ENCODE data around the gene PCYOX1L. TPM values are rescaled to one million over a fixed set of nuclear protein-coding genes. Genes with fewer than 3 reads are reported as not detected.

Gene PCYOX1L
- total and polyA plus RNA-seq, 2 of the 8 experiments (the other 6 are each of a cell fraction or from before 2014, with no cell fraction given) = 6.8 to 17.2 TPM

DNA sequence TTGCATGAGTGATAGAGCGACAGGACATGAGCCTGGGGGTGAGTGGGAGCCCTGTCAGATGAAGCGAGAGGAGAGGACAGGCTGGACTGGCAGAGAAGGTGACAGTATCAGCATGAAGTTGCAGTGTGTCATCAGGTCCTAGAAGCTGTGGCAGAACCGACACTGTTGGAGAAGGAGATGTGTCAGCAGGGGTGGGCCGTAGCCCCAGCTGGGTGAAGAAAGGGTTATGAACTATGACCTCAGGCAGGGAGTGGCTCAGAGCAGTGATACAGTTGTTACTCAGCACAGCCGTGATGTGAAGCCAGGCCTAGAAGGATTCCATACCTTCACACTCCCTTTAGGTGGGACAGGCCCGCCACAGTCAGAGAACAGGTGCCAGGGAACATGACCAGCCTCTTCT, 7.6 kb downstream of the PCYOX1L start:
- Histone ChIP-seq H2BK12ac (ENCODE audit: low read depth, low read length) (no peak overlapping the region), H3K14ac (ENCODE audit: insufficient read length) (no peak overlapping the region), H3K56ac (replicated peaks; ENCODE audit: insufficient read length, low read depth, low read length) (no peak overlapping the region), H3K9ac (replicated peaks in 1 of 4; ENCODE audit: extremely low read depth in 1 of 4, low read depth in 3 of 4, low read length in 3 of 4) (no peak overlapping the region), H2BK15ac (ENCODE audit: low read length) (no peak overlapping the region), H3K9me3 (ENCODE audit: insufficient read depth in 2 of 2, low read depth in 1 of 2, low read length in 1 of 2) (no peaks in the 10 kb centered on the region), H3K23ac (ENCODE audit: insufficient read length) (no peak overlapping the region), H4K5ac (ENCODE audit: insufficient read length, low read depth, low read length) (no peak overlapping the region), H3K4me1 (replicated peaks in 1 of 4; ENCODE audit: control insufficient read depth in 3 of 4, insufficient read depth in 4 of 4, low read length in 3 of 4) (peaks cover 0 to 3% (median 1%) of the 10 kb centered on the region in 4 experiments; a peak in 3 of 7 replicates), H3K27me3 (replicated peaks in 1 of 4; ENCODE audit: control insufficient read depth in 3 of 4, extremely low read depth in 1 of 4, insufficient read depth in 3 of 4, low read length in 3 of 4) (no peaks in the 10 kb centered on the region), H2AK5ac (ENCODE audit: low read depth, low read length) (no peak overlapping the region), H3K79me1 (ENCODE audit: low read depth, low read length) (no peaks in the 10 kb centered on the region), H4K8ac (ENCODE audit: extremely low read depth, insufficient read depth, low read length) (no peak overlapping the region), H3K36me3 (ENCODE audit: control insufficient read depth in 2 of 4, insufficient read depth in 4 of 4, low read length in 3 of 4) (no peaks in the 10 kb centered on the region; a peak in 1 of 8 replicates), H3K4me2 (ENCODE audit: insufficient read depth in 1 of 2, low read depth in 2 of 2, low read length in 2 of 2) (no peak overlapping the region), H2AFZ (ENCODE audit: low read length) (no peak overlapping the region), H4K91ac (replicated peaks; ENCODE audit: insufficient read length, low read length) (no peak overlapping the region), H3K27ac (ENCODE audit: low read depth, low read length) (no peak overlapping the region), H3K79me2 (ENCODE audit: control insufficient read depth in 1 of 2, insufficient read depth in 2 of 2, low read length in 2 of 2) (no peaks in the 10 kb centered on the region), H3K18ac (ENCODE audit: extremely low read depth, low read length) (no peak overlapping the region), H2BK5ac (ENCODE audit: low read depth, low read length) (no peak overlapping the region), H4K20me1 (replicated peaks in 1 of 2; ENCODE audit: control insufficient read depth in 1 of 2, insufficient read depth in 2 of 2, low read length in 2 of 2) (peaks cover 0 to 3% of the 10 kb centered on the region in 2 experiments), H2BK20ac (ENCODE audit: low read length) (no peak overlapping the region), H3K23me2 (ENCODE audit: low read depth, low read length) (no peaks in the 10 kb centered on the region), H3K4me3 (ENCODE audit: extremely low read depth in 1 of 4, insufficient read depth in 2 of 4, low read depth in 3 of 4, low read length in 4 of 4) (no peak overlapping the region), H2BK120ac (replicated peaks; ENCODE audit: low read depth, low read length) (no peak overlapping the region), H3K4ac (replicated peaks; ENCODE audit: insufficient read length, low read depth, low read length) (no peak overlapping the region)
- DNase-seq (ENCODE audit: low read depth in 1 of 2, low spot score in 2 of 2) = no peak
- TF ChIP-seq GABPA (IDR thresholded peaks at IDR 0.05; ENCODE audit: borderline replicate concordance, insufficient read depth, low read length) (no peak), SIRT6 (IDR thresholded peaks at IDR 0.05; ENCODE audit: low read length) (no peak), NRF1 (IDR thresholded peaks at IDR 0.05; ENCODE audit: low read depth, low read length) (no peak)
- ChIA-PET CTCF (ENCODE audit: partially characterized antibody) (interaction anchor here (1.0 to 46.1 kb wide), 12 partner anchors 10 to 73 kb away, joined by 3 to 1310 read pairs (median 25); partner anchors contain the start of genes GRPEL2, IL17B and PCYOX1L), POLR2A (ENCODE audit: partially characterized antibody) (interaction anchor here (1.1 kb wide), 1 partner anchor 9 kb away, joined by 4 read pairs; no protein-coding TSS in a partner anchor)
- FAIRE-seq = no peak
- WGBS, 2 experiments (ENCODE audit: extremely low coverage in 1 of 2, insufficient coverage in 1 of 2, insufficient read length in 1 of 2, insufficient replicate concordance in 2 of 2, low coverage in 1 of 2, low lambda C conversion rate in 2 of 2, missing lambda C conversion rate in 1 of 2) = 89% methylated on average over 6 of the region's 6 CpGs; no CpG with 5 or more reads in 1 of the 2 experiments
